Progenitor cell of endocrine pancreas (in vitro differentiated cells): ENCODE results near the gene PDLIM4. TPM values are rescaled to one million over a fixed set of nuclear protein-coding genes. Genes with fewer than 3 reads are reported as not detected.

ENCODE experiments used
- DNase-seq: peaks from one replicate; pipeline ENCODE4 v3.0.0; 2021; ENCODE audit warnings: low spot score; ENCODE audit not compliant: unreplicated experiment
- H3K27ac Mint-ChIP-seq: 2 replicates; pipeline ENCODE4 v1.8.0; 2021; ENCODE audit warnings: mild to moderate bottlenecking, moderate library complexity, mixed read lengths
- H3K27me3 Mint-ChIP-seq: 2 replicates; pipeline ENCODE4 v1.8.0; 2021; ENCODE audit warnings: mixed read lengths
- H3K36me3 Mint-ChIP-seq: 2 replicates; pipeline ENCODE4 v1.8.0; 2022; ENCODE audit warnings: mixed read lengths; ENCODE audit not compliant: insufficient read depth
- H3K4me1 Mint-ChIP-seq: 2 replicates; pipeline ENCODE4 v1.8.0; 2021; ENCODE audit warnings: low read depth, mixed read lengths
- H3K4me3 Mint-ChIP-seq: 2 replicates; pipeline ENCODE4 v1.8.0; 2021; ENCODE audit warnings: low read depth, mild to moderate bottlenecking, moderate library complexity, mixed read lengths
- H3K9me3 Mint-ChIP-seq: 2 replicates; pipeline ENCODE4 v1.8.0; 2021; ENCODE audit warnings: low read depth, mixed read lengths
- CTCF ChIP-seq: fragments of 200-600 bp; sonication (generic); IDR thresholded peaks from one replicate; pipeline ENCODE4 v1.5.0; 2021; ENCODE audit warnings: antibody characterized with exemption, mild to moderate bottlenecking; ENCODE audit not compliant: unreplicated experiment
- total RNA-seq: library from RNA; stranded (reverse); gene quantifications from 2 replicates; pipeline ENCODE4 v1.2.1, GENCODE V29; 2021

PDLIM4 gene
- total RNA-seq, 1 donor from 2014 or later, result 14.7 TPM

GRCh38 chr5:132302413-132302812 lies 44.9 kb downstream of the PDLIM4 start:
- no peak for TF ChIP-seq CTCF
- H3K27ac Mint-ChIP-seq, result no peak overlapping the region
- peaks cover under 1% of the 10 kb centered on the region for H3K27me3 Mint-ChIP-seq
- H3K36me3 Mint-ChIP-seq, result peaks cover 5% of the 10 kb centered on the region
- DNase-seq, result no peak
- H3K4me1 Mint-ChIP-seq, result peaks cover 6% of the 10 kb centered on the region
- peaks cover 6% of the 10 kb centered on the region for H3K9me3 Mint-ChIP-seq
- no peak overlapping the region for H3K4me3 Mint-ChIP-seq

- H3K4me3 Mint-ChIP-seq, result no peak overlapping the region
- H3K9me3 Mint-ChIP-seq, result peaks cover 6% of the 10 kb centered on the region
- no peak overlapping the region for H3K27ac Mint-ChIP-seq
These were observed 46.1 kb downstream of the PDLIM4 start for GRCh38 chr5:132303589-132303988.

GRCh38 chr5:132305420-132305819 lies 47.9 kb downstream of the PDLIM4 start:
- no peak for DNase-seq
- Mint-ChIP-seq H3K36me3 (peaks cover 5% of the 10 kb centered on the region), H3K4me3 (no peak overlapping the region), H3K9me3 (peaks cover 6% of the 10 kb centered on the region), H3K27me3 (no peaks in the 10 kb centered on the region), H3K27ac (no peak overlapping the region), H3K4me1 (peaks cover 5% of the 10 kb centered on the region)
- no peak for TF ChIP-seq CTCF

More at GRCh38 chr5:132303589-132303988, 46.1 kb downstream of the PDLIM4 start:
- no peak for DNase-seq
- no peak for TF ChIP-seq CTCF
- Mint-ChIP-seq H3K4me1 (peaks cover 6% of the 10 kb centered on the region), H3K36me3 (peaks cover 5% of the 10 kb centered on the region), H3K27me3 (no peaks in the 10 kb centered on the region)

GRCh38 chr5:132308701-132309100 lies 51.2 kb downstream of the PDLIM4 start:
- Mint-ChIP-seq H3K9me3 (peaks cover 6% of the 10 kb centered on the region), H3K4me3 (no peak overlapping the region), H3K27ac (no peak overlapping the region)

GRCh38 chr5:132309679-132310078 lies 52.2 kb downstream of the PDLIM4 start:
- Mint-ChIP-seq H3K4me3 (no peak overlapping the region), H3K36me3 (peaks cover 5% of the 10 kb centered on the region), H3K9me3 (peaks cover 6% of the 10 kb centered on the region), H3K27ac (no peak overlapping the region), H3K4me1 (no peaks in the 10 kb centered on the region), H3K27me3 (no peaks in the 10 kb centered on the region)
- no peak for DNase-seq
- TF ChIP-seq CTCF, result no peak

More at GRCh38 chr5:132308701-132309100, 51.2 kb downstream of the PDLIM4 start:
- no peak for TF ChIP-seq CTCF
- H3K4me1 Mint-ChIP-seq, result no peaks in the 10 kb centered on the region
- peaks cover 5% of the 10 kb centered on the region for H3K36me3 Mint-ChIP-seq
- no peak for DNase-seq
- no peaks in the 10 kb centered on the region for H3K27me3 Mint-ChIP-seq
